ENCODE results near the gene GIT2.

- TF ChIP-seq CTCF (IDR thresholded peaks at IDR 0.05) (no peak), EZH2 (IDR thresholded peaks at IDR 0.05; ENCODE audit: borderline replicate concordance, insufficient read depth, low read depth, low read length, poor library complexity, severe bottlenecking) (no peak)
Measured at GRCh38 chr12:109928058-109928656, 68.0 kb downstream of the GIT2 start.

Measured in B cell (primary cell).